SIG-M5 treated with dmso at 0.1 percent for 504 hours (cell line): ENCODE data around the gene TTC7B.
"Not testable (repeated sequence)": the region's sequence is repeated elsewhere in the genome, so short reads cannot be mapped to it uniquely, and the experiment has no call there.

ENCODE experiments used
- DNase-seq: peaks from one replicate; lab custom pipeline; 2025; ENCODE audit not compliant: unreplicated experiment; lab: John Stamatoyannopoulos, UW

TTC7B gene

GRCh38 chr14:90815822-90816662 is at the start of gene TTC7B:
TSS of gene TTC7B (minus strand) at chr14:90816430. CDS start at chr14:90816295, 135 bp downstream.
- DNase-seq = no peak

- no peak for DNase-seq
Observed at GRCh38 chr14:90864741-90865140, 48.5 kb upstream of the TTC7B start.

- DNase-seq = no peak
Observed at GRCh38 chr14:90858511-90858910, 42.3 kb upstream of the TTC7B start.

GRCh38 chr14:90857866-90858265 is 41.6 kb upstream of the TTC7B start:
- no peak for DNase-seq

- DNase-seq = not testable (repeated sequence)
Observed at GRCh38 chr14:90856115-90856514, 39.9 kb upstream of the TTC7B start.

- no peak for DNase-seq
Observed at GRCh38 chr14:90853116-90853515, 36.9 kb upstream of the TTC7B start.

- DNase-seq = no peak
Observed at GRCh38 chr14:90851327-90852036, 35.3 kb upstream of the TTC7B start.

- DNase-seq = no peak
Observed at GRCh38 chr14:90850487-90850886, 34.3 kb upstream of the TTC7B start.

GRCh38 chr14:90849787-90850444 is 33.7 kb upstream of the TTC7B start:
- DNase-seq = no peak

- no peak for DNase-seq
Observed at GRCh38 chr14:90848944-90849731, 32.9 kb upstream of the TTC7B start.

GRCh38 chr14:90846511-90846910 is 30.3 kb upstream of the TTC7B start:
- DNase-seq = no peak

- no peak for DNase-seq
Observed at GRCh38 chr14:90844321-90844720, 28.1 kb upstream of the TTC7B start.

GRCh38 chr14:90842726-90843125 is 26.5 kb upstream of the TTC7B start:
- DNase-seq = no peak

GRCh38 chr14:90840667-90841066 is 24.4 kb upstream of the TTC7B start:
- DNase-seq = not testable (repeated sequence)

- no peak for DNase-seq
Observed at GRCh38 chr14:90839889-90840266, 23.6 kb upstream of the TTC7B start.

- DNase-seq = no peak
Observed at GRCh38 chr14:90839024-90839888, 23.0 kb upstream of the TTC7B start.

GRCh38 chr14:90838531-90838930 is 22.3 kb upstream of the TTC7B start:
- DNase-seq = not testable (repeated sequence)

- DNase-seq = no peak
Observed at GRCh38 chr14:90837355-90837754, 21.1 kb upstream of the TTC7B start.

- no peak for DNase-seq
Observed at GRCh38 chr14:90836692-90837063, 20.4 kb upstream of the TTC7B start.

- no peak for DNase-seq
Observed at GRCh38 chr14:90831821-90832220, 15.6 kb upstream of the TTC7B start.
